GM21381 (cell line): ENCODE data around the gene SLC25A51.
"Not testable (repeated sequence)": the region's sequence is repeated elsewhere in the genome, so short reads cannot be mapped to it uniquely, and the experiment has no call there.

Source experiments
- ATAC-seq: cut with Tn5 transposase; IDR thresholded peaks from one replicate; pipeline ENCODE4 v1.9.1; 2021; ENCODE audit warnings: mild to moderate bottlenecking, moderate library complexity; ENCODE audit not compliant: unreplicated experiment

Gene SLC25A51

GRCh38 chr9:37921546-37922300 is 17.8 kb upstream of the SLC25A51 start:
- ATAC-seq, result no peak

- no peak for ATAC-seq
Measured at GRCh38 chr9:37921168-37921510, 17.2 kb upstream of the SLC25A51 start.

GRCh38 chr9:37920471-37921167 is 16.7 kb upstream of the SLC25A51 start:
- ATAC-seq, result peak; percentile 69

GRCh38 chr9:37919956-37920335 is 16.0 kb upstream of the SLC25A51 start:
- ATAC-seq, result no peak

GRCh38 chr9:37919246-37919955 is 15.5 kb upstream of the SLC25A51 start:
- no peak for ATAC-seq

- ATAC-seq, result no peak
Measured at GRCh38 chr9:37918665-37919170, 14.8 kb upstream of the SLC25A51 start.

GRCh38 chr9:37917801-37918664 is 14.1 kb upstream of the SLC25A51 start:
- ATAC-seq, result no peak

- ATAC-seq, result no peak
Measured at GRCh38 chr9:37917313-37917731, 13.4 kb upstream of the SLC25A51 start.

GRCh38 chr9:37916471-37917312 is 12.8 kb upstream of the SLC25A51 start:
- no peak for ATAC-seq

GRCh38 chr9:37915911-37916470 is 12.1 kb upstream of the SLC25A51 start:
- ATAC-seq, result no peak

GRCh38 chr9:37914701-37915358 is 10.9 kb upstream of the SLC25A51 start:
- ATAC-seq, result no peak

- ATAC-seq, result no peak
Measured at GRCh38 chr9:37914154-37914551, 10.2 kb upstream of the SLC25A51 start.

- no peak for ATAC-seq
Measured at GRCh38 chr9:37913480-37914153, 9.7 kb upstream of the SLC25A51 start.

GRCh38 chr9:37911271-37911681 is 7.3 kb upstream of the SLC25A51 start:
- ATAC-seq, result no peak

- ATAC-seq, result no peak
Measured at GRCh38 chr9:37910271-37910670, 6.3 kb upstream of the SLC25A51 start.

GRCh38 chr9:37909836-37910235 is 5.9 kb upstream of the SLC25A51 start:
- not testable (repeated sequence) for ATAC-seq

GRCh38 chr9:37909326-37909725 is 5.4 kb upstream of the SLC25A51 start:
- ATAC-seq, result no peak

- no peak for ATAC-seq
Measured at GRCh38 chr9:37908698-37909186, 4.8 kb upstream of the SLC25A51 start.
